Erythroblast (primary cell): ENCODE measurements around the gene RYR1.
"Not testable (repeated sequence)": the region's sequence is repeated elsewhere in the genome, so short reads cannot be mapped to it uniquely, and the experiment has no call there.

Source experiments
- DNase-seq, 2 experiments: peaks; one replicate each; lab custom pipeline; 2025; lab: John Stamatoyannopoulos, UW
- GATA1 ChIP-seq: IDR thresholded peaks from 2 replicates; pipeline ENCODE4 v1.6.1; 2011; ENCODE audit warnings: low read depth, mild to moderate bottlenecking, control low read depth, low read length, moderate library complexity
- POLR2A ChIP-seq: IDR thresholded peaks from 2 replicates; pipeline ENCODE4 v1.6.1; 2011; ENCODE audit warnings: mild to moderate bottlenecking, low read length

Gene RYR1

GRCh38 chr19:38554676-38555141 is 121.2 kb downstream of the RYR1 start:
- no peak for DNase-seq
- TF ChIP-seq POLR2A (no peak), GATA1 (no peak)

DNA sequence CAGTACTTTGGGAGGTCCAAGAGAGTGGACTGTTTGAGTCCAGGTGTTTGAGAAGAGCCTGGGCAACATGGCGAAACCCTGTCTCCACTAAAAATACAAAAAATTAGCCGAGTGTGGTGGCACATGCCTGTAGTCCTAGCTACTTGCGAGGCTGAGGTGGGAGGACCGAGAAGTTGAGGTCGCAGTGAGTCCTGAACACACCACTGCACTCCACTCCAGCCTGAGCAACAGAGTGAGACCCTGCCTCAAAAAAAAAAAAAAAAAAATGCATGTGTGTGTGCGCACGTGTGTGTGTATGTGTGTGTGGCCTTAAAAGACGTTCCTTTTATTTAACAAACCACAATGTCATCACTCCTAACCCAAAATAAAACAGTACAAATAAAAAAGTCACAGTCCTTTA is 121.7 kb downstream of the RYR1 start:
- TF ChIP-seq POLR2A = no peak
- DNase-seq = no peak

GRCh38 chr19:38556521-38557174 is 123.2 kb downstream of the RYR1 start:
- no peak for DNase-seq
- no peak for TF ChIP-seq POLR2A

GRCh38 chr19:38557205-38557799 is 123.8 kb downstream of the RYR1 start:
- TF ChIP-seq GATA1 (no peak), POLR2A (no peak)
- DNase-seq = peak; percentile 55 to 62

DNA sequence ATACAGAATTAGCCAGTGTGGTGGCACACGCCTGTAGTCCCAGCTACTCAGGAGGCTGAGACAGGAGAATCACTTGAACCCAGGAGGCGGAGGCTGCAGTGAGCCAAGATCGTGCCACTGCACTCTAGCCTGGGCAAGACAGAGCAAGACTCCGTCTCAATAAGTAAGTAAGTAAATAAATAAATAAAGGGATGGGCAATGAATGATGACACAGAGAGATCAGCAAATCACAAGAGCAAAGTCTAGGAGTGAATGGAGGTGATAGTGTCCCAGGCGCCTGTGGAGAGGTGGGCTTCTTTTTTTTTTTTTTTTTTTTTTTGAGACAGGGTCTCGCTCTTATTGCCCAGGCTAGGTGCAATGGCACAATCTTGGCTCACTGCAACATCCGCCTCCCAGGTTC is 125.4 kb downstream of the RYR1 start:
- not testable (repeated sequence) for DNase-seq

GRCh38 chr19:38559428-38560401 is 126.2 kb downstream of the RYR1 start:
- TF ChIP-seq GATA1 (no peak), POLR2A (no peak)
- DNase-seq = no peak

DNA sequence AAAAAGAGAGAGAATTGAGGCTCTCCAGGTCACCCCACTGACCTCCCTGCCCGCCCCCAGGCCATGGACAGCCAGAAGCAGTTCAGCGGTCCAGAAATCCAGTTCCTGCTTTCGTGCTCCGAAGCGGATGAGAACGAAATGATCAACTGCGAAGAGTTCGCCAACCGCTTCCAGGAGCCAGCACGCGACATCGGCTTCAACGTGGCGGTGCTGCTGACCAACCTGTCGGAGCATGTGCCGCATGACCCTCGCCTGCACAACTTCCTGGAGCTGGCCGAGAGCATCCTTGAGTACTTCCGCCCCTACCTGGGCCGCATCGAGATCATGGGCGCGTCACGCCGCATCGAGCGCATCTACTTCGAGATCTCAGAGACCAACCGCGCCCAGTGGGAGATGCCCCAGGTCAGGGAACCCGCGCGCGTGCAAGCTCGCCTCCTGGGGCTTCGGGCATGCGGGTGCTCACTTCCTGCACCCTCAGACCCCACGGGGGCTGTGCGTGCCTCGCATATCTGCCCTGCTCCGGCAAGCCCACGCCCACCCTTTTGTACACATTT is 127.6 kb downstream of the RYR1 start:
- TF ChIP-seq GATA1 (no peak), POLR2A (no peak)
- DNase-seq = no peak

GRCh38 chr19:38561658-38562057 is 128.2 kb downstream of the RYR1 start:
- TF ChIP-seq POLR2A (no peak), GATA1 (no peak)
- no peak for DNase-seq

DNA sequence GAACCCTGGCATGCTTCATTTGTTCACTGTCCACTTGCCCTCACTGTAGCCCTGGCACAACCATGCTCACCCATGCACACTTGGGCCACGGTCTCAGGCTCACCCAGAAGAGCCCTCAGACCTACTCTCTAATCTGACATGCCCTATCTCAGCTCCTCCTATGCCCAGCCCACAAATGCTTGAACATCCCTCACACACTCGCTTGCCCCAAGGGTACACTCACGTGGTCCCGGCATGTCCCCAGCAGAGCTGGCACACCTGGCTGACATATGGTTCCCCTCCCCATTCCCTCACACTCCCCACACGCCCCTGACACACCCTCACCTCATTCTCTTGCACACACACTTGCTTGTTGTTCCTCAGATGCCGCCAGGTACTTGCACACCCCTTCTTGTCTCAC is 128.6 kb downstream of the RYR1 start:
- DNase-seq = no peak

DNA sequence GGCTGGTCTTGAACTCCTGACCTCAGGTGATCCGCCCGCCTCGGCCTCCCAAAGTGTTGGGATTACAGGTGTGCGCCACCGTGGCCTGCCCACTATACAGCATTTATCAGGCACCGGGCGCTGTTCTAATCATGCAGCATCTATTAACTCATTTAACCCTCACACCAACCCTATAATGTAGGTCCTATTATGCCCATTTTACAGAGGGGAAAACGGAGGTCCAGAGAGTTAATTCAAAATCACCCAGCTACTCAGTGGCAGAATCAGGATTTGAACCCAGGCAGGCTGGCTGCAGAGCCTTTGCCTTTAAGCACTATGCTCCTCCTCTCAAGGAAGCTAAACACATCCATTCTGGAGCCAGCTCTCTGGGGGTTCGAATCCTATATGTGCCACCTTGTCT is 130.0 kb downstream of the RYR1 start:
- TF ChIP-seq POLR2A (no peak), GATA1 (no peak)
- no peak for DNase-seq

More for the DNA sequence above, 128.6 kb downstream of the RYR1 start:
- TF ChIP-seq GATA1 (no peak), POLR2A (no peak)

DNA sequence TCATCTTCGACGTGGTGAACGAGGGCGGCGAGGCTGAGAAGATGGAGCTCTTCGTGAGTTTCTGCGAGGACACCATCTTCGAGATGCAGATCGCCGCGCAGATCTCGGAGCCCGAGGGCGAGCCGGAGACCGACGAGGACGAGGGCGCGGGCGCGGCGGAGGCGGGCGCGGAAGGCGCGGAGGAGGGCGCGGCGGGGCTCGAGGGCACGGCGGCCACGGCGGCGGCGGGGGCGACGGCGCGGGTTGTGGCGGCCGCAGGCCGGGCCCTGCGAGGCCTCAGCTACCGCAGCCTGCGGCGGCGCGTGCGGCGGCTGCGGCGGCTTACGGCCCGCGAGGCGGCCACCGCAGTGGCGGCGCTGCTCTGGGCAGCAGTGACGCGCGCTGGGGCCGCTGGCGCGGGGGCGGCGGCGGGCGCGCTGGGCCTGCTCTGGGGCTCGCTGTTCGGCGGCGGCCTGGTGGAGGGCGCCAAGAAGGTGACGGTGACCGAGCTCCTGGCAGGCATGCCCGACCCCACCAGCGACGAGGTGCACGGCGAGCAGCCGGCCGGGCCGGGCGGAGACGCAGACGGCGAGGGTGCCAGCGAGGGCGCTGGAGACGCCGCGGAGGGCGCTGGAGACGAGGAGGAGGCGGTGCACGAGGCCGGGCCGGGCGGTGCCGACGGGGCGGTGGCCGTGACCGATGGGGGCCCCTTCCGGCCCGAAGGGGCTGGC is 131.6 kb downstream of the RYR1 start:
- TF ChIP-seq GATA1 (no peak), POLR2A (no peak)
- no peak for DNase-seq

DNA sequence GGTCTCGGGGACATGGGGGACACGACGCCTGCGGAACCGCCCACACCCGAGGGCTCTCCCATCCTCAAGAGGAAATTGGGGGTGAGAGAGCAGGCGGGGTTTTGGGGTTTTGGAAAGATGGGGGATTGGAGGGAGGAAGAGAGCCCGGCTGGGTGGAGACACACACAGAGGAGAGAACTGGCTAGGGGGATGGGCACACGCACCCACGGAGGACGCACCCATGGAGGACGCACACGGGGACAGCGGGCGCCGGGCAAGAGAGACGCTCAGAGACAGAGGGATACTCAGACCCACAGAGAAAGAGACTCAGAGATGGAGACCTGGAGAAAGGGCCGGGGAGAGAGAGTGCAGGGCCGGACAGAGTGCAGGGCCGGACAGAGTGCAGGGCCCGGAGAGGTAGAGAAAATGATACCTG is 132.2 kb downstream of the RYR1 start:
- TF ChIP-seq POLR2A = no peak
- no peak for TF ChIP-seq GATA1
- DNase-seq = no peak

GRCh38 chr19:38569368-38569983 is 136.0 kb downstream of the RYR1 start:
- no peak for DNase-seq

More at GRCh38 chr19:38569368-38569983, 136.0 kb downstream of the RYR1 start:
- TF ChIP-seq POLR2A (no peak), GATA1 (no peak)
